Mucosa of gallbladder (tissue), 1 donor: Measurements from ENCODE around the gene NOL4L. TPM values are rescaled to one million over a fixed set of nuclear protein-coding genes. Genes with fewer than 3 reads are reported as not detected.

Experiments used
- DNase-seq: peaks from one replicate; pipeline ENCODE4 v3.0.0-alpha.2; 2020; ENCODE audit warnings: low spot score
- total RNA-seq: library from RNA; stranded (reverse); gene quantifications from one replicate; pipeline ENCODE4 v1.2.1, GENCODE V29; 2021
- donor health status: DM: no; HTN: no; CAD: no.

The NOL4L gene
- total RNA-seq, 1 donor from 2014 or later, result 53.0 TPM

DNA sequence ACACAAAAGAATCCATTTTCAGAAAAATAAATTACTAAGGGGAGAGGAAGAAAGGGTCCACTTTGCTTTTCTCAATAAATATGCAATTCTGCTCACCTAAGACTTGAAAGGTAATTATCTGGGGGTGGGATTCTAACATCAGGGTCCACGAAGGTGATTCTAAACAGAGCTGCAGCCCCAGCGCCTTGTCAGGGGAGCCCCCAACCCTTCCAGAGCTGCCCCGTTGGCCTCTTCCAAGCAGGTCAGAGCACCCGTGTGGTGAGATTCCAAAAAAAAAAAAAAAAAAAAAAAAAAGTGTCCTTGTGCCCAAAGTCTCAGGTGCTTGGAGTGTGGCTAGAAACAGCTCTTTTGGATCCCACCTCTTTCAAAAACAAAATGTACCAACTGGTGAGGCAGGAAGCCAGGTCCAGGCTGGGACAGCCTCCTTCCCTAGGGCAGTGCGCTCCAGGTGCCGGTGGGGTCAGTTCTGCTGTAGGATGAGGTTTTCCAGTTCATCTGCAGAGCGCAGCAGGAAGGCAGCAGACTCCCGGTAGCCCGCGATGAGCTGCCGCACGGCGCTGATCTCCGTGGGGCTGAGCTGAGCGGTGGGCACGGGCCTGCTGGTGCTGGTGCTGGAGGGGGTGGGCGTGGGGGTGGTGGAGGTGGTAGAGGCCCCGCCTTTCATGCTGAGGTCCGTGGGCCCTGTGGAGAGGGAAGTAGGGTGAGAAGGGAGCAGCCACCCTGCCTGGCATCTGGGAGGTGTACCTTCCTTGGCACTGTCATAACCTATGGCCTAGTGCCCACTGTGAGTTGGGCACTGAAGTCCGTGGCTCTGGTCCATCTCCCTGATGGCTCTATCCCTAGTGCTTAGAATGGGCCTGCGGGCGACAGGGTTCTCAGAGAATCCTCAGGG lies 137.8 kb downstream of the NOL4L start:
- no peak for DNase-seq

DNA sequence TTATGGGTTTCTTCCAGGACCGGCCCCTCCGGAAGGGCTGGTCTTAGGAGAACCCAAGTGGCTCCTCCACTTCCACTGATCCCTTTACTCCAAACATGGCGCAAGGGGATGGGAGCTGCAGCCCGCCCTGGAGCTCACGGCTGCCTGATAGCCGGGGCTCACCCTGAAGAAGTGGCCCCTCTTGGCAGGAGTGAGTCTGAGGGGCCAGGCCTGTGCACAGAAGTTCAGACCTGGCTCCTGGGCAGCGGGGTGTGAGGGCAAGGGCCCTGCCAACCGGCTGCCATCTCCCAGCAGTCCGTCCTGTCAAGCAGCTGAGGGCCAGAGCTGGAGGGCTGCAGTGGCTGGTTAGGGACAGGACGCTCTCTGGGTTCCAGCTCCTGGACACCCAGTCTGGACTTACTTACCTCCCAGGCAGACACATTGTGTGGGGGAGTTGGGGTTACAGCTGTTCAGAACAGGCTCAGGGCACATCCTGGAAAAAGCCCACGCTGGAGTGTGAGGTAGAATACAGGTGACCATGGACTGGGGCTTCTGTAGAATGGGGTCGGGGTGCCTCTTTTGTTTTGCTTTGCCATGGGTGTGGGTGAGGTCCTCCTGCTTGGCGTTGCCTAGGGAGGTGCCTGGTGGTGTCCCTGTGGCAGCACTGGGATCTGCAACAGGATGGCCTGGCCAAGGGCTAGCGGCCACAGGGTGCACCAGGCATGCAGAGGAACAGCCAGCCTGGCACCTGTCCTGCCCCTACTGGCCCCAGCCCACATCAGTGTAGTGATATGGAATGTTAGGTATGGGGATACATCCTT lies 138.6 kb downstream of the NOL4L start:
- DNase-seq, result no peak

GRCh38 chr20:32445539-32446273 lies 139.4 kb downstream of the NOL4L start:
- no peak for DNase-seq

DNA sequence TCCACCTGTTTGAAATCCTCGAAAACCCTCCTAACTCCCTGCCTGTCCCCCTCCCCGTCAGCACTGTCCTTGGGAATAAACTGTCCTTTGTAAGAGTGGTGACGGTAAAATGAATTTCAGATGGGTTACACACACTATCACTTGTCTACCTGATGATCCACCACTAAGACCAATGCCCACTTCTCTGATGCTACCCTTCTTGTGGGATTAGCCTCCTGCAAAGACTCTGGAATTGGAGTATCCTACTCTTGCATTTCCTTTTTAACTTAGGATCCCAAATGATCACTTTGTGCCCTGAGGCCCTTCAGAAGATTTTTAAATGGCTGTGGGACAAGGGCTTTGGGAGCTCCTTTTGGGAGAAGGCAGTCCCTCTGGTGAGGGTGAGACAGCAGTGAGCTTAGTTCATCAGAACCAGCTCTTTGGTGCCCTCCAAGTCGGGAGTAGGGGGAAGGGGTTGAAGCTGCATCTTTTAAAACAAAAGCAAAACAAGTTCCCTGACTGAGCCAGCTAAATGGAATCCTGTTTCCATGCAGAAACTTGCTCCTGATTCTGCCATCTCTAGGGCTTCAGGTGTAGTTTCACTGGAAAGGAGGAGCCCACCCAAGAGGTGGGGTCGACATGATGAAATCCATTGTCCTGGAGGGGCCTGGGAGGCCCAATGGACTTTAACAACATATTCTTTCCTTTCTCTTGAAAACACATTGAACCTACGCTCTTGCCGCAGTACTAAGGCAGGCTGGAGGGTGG lies 140.5 kb downstream of the NOL4L start:
- DNase-seq, result no peak

GRCh38 chr20:32443386-32443974 lies 141.7 kb downstream of the NOL4L start:
- no peak for DNase-seq

GRCh38 chr20:32442630-32443373 lies 142.3 kb downstream of the NOL4L start:
- no peak for DNase-seq

DNA sequence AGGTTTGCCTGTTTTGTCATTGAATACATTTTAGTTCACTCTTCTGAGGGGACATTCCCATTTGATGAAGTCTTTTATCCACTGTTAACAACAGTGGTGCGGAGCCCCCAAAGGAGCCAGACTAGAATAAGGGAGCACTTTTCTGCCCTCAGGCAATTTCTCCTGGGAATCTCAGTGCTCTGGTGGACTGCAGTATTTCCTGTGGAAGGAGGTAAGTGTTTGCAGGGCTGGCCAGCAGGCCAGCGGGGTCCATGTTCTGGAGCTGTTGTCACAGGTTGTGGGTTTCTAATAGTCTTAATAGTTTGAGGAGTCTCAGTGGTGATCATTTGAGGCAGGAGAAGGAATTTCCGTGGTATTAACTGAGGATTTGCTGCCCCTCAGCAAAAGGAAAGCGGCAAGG lies 143.5 kb downstream of the NOL4L start:
- DNase-seq, result no peak

GRCh38 chr20:32440758-32441078 lies 144.4 kb downstream of the NOL4L start:
- no peak for DNase-seq

GRCh38 chr20:32440069-32440757 lies 144.9 kb downstream of the NOL4L start:
- DNase-seq, result no peak

GRCh38 chr20:32439132-32439829 lies 145.9 kb downstream of the NOL4L start:
- no peak for DNase-seq

- DNase-seq, result no peak
Observed at GRCh38 chr20:32438331-32438858, 146.7 kb downstream of the NOL4L start.

DNA sequence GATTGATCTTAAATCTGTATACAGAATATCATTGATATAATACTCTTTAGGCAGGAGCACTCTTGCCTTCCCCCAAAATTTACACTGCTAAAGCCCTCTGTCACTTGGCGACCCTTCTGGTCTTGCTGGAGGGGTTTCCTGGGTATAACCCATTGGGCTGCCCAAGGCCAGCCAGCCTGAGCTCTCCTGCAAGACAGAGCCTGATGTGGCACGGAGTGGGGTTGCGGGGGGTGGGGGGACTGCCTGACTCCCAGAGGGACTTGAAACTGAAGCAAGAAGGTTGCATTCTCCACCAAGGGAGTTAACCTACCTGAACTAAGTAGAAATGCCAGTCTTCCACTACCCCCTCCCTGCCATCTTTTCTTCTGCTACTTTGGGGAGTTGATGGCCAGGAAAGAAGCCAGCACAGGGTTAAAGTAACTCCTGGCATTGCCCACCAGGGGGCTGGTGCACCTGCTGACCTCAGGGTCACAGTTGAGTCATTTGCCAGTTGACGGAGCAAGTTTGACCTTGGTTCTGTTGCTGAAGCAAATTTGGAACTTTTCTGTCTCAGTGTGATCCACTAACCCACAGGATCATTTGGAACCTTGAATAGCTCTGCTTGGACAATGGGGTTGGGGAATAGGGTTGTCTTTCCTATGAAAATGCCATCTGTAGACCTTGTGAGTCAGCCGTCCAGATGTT lies 147.6 kb downstream of the NOL4L start:
- no peak for DNase-seq

DNA sequence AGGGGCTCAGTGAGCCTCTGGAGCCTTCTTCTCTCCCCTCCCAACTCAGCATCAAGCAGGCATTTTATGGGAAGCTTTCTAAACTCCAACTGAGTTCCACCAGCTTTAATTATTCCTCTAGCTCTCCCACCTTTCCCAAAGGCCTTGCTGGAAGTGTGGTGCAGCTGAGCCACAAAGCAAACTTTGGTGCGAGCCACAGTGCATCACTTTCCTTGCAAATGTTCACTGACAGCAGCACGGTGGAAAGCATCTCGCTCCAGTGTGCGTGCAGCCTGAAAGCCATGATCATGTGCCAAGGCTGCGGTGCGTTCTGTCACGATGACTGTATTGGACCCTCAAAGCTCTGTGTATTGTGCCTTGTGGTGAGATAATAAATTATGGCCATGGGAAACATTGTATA lies 148.2 kb downstream of the NOL4L start:
- DNase-seq, result no peak

DNA sequence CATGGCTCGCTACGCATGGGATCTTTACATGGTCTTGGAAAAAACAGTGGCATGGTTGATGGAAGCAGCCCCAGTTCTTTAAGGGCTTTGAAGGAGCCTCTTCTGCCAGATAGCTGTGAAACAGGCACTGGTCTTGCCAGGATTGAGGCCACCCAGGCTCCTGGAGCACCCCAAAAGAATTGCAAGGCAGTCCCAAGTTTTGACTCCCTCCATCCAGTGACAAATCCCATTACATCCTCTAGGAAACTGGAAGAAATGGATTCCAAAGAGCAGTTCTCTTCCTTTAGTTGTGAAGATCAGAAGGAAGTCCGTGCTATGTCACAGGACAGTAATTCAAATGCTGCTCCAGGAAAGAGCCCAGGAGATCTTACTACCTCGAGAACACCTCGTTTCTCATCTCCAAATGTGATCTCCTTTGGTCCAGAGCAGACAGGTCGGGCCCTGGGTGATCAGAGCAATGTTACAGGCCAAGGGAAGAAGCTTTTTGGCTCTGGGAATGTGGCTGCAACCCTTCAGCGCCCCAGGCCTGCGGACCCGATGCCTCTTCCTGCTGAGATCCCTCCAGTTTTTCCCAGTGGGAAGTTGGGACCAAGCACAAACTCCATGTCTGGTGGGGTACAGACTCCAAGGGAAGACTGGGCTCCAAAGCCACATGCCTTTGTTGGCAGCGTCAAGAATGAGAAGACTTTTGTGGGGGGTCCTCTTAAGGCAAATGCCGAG lies 148.8 kb downstream of the NOL4L start:
- DNase-seq, result no peak

DNA sequence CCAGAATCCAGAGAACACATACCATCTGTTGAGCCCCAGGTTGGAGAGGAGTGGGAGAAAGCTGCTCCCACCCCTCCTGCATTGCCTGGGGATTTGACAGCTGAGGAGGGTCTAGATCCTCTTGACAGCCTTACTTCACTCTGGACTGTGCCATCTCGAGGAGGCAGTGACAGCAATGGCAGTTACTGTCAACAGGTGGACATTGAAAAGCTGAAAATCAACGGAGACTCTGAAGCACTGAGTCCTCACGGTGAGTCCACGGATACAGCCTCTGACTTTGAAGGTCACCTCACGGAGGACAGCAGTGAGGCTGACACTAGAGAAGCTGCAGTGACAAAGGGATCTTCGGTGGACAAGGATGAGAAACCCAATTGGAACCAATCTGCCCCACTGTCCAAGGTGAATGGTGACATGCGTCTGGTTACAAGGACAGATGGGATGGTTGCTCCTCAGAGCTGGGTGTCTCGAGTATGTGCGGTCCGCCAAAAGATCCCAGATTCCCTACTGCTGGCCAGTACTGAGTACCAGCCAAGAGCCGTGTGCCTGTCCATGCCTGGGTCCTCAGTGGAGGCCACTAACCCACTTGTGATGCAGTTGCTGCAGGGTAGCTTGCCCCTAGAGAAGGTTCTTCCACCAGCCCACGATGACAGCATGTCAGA lies 149.6 kb downstream of the NOL4L start:
- DNase-seq, result no peak

DNA sequence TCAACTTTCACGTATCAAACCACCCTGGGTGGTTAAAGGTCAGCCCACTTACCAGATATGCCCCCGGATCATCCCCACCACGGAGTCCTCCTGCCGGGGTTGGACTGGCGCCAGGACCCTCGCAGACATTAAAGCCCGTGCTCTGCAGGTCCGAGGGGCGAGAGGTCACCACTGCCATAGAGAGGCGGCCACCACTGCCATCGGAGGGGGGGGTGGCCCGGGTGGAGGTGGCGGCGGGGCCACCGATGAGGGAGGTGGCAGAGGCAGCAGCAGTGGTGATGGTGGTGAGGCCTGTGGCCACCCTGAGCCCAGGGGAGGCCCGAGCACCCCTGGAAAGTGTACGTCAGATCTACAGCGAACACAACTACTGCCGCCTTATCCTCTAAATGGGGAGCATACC lies 150.7 kb downstream of the NOL4L start:
- no peak for DNase-seq

DNA sequence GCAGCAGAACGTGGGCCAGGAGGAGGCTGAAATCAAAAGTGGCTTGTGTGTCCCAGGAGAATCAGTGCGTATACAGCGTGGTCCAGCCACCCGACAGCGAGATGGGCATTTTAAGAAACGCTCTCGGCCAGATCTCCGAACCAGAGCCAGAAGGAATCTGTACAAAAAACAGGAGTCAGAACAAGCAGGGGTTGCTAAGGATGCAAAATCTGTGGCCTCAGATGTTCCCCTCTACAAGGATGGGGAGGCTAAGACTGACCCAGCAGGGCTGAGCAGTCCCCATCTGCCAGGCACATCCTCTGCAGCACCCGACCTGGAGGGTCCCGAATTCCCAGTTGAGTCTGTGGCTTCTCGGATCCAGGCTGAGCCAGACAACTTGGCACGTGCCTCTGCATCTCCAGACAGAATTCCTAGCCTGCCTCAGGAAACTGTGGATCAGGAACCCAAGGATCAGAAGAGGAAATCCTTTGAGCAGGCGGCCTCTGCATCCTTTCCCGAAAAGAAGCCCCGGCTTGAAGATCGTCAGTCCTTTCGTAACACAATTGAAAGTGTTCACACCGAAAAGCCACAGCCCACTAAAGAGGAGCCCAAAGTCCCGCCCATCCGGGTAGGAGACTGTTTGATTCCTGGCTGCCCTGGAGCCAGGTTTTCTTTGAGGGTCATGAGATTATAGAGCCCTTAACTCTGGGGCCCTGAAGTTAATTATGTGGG lies 151.7 kb downstream of the NOL4L start:
- DNase-seq, result no peak
